Esophagus (tissue), 2 donors: ENCODE measurements around the gene FSTL1. TPM values are rescaled to one million over a fixed set of nuclear protein-coding genes. Genes with fewer than 3 reads are reported as not detected.

Experiments used
- polyA plus RNA-seq, 2 donors: library from polyadenylated mRNA; stranded (reverse); fragments of 200-250 nt; gene quantifications; one replicate each; pipeline ENCODE4 v1.2.3, GENCODE V29; 2013
- donor health status: healthy with polysubstance abuse.
- donor health status: Bipolar disorder and iron deficiency.

The FSTL1 gene
- polyA plus RNA-seq, 2 donors, result 5.4 to 10.7 TPM

Other genes with a start within 250 kb of the FSTL1 start
- gene GPR156, start 165.8 kb downstream of the FSTL1 start, polyA plus RNA-seq, result under 1 TPM; 0.07 to 0.10 TPM
- 1 to 10 TPM; 2.7 to 5.0 TPM for gene LRRC58, start 101.6 kb downstream of the FSTL1 start, polyA plus RNA-seq
- gene NDUFB4, start 145.3 kb upstream of the FSTL1 start, polyA plus RNA-seq, result 100 to 1,000 TPM; 182 to 207 TPM
- under 1 TPM; 0.06 TPM for gene HGD, start 231.2 kb upstream of the FSTL1 start, polyA plus RNA-seq